ENCODE results near the gene PTPRM. TPM values are rescaled to one million over a fixed set of nuclear protein-coding genes. Genes with fewer than 3 reads are reported as not detected.

Gene PTPRM
- total RNA-seq, 4 donors from 2014 or later, result 21.4 to 41.8 (median 29.6) TPM

- DNase-seq (ENCODE audit: low spot score in 2 of 2), result no peak
- intact Hi-C loops (cut with DNase I; ENCODE audit: low total_unique reads), result no loop called here
- WGBS, 2 donors, result 38 to 43% methylated on average over 3 of the region's 3 CpGs
- H3K4me3 ChIP-seq (ENCODE audit: low read depth, poor library complexity, severe bottlenecking), result no peak overlapping the region
- peak in 1 of 3 donors; percentile 23 for TF ChIP-seq CTCF (IDR thresholded peaks at IDR 0.05)
- no peak for TF ChIP-seq POLR2A (IDR thresholded peaks at IDR 0.05)
Observed at GRCh38 chr18:8177330-8178016, 610.4 kb downstream of the PTPRM start.

- TF ChIP-seq CTCF (IDR thresholded peaks at IDR 0.05), result no peak
- no peak for TF ChIP-seq POLR2A (IDR thresholded peaks at IDR 0.05)
- WGBS, 2 donors, result 83 to 90% methylated on average over 2 of the region's 2 CpGs
- DNase-seq (ENCODE audit: low spot score in 2 of 2), result no peak
- intact Hi-C loops (cut with DNase I; ENCODE audit: low total_unique reads), result no loop called here
- no peak overlapping the region for H3K4me3 ChIP-seq (ENCODE audit: low read depth, poor library complexity, severe bottlenecking)
Observed at GRCh38 chr18:8186413-8186812, 619.3 kb downstream of the PTPRM start.

- 93 to 94% methylated on average over 7 of the region's 7 CpGs for WGBS, 2 donors
- TF ChIP-seq POLR2A (IDR thresholded peaks at IDR 0.05) (no peak), CTCF (IDR thresholded peaks at IDR 0.05) (no peak)
- H3K4me3 ChIP-seq (ENCODE audit: low read depth, poor library complexity, severe bottlenecking), result no peak overlapping the region
- DNase-seq (ENCODE audit: low spot score in 2 of 2), result no peak
- intact Hi-C loops (cut with DNase I; ENCODE audit: low total_unique reads), result no loop called here
Observed at GRCh38 chr18:8188184-8188583, 621.1 kb downstream of the PTPRM start.

GRCh38 chr18:8190980-8191379 is 623.9 kb downstream of the PTPRM start:
- no peak for DNase-seq (ENCODE audit: low spot score in 2 of 2)
- WGBS, 2 donors, result 95 to 97% methylated on average over 3 of the region's 3 CpGs
- H3K4me3 ChIP-seq (ENCODE audit: low read depth, poor library complexity, severe bottlenecking), result no peak overlapping the region
- intact Hi-C loops (cut with DNase I; ENCODE audit: low total_unique reads), result no loop called here
- TF ChIP-seq CTCF (IDR thresholded peaks at IDR 0.05) (no peak), POLR2A (IDR thresholded peaks at IDR 0.05) (no peak)

- intact Hi-C loops (cut with DNase I; ENCODE audit: low total_unique reads), result no loop called here
- 88 to 89% methylated on average over 6 of the region's 6 CpGs for WGBS, 2 donors
- TF ChIP-seq POLR2A (IDR thresholded peaks at IDR 0.05) (no peak), CTCF (IDR thresholded peaks at IDR 0.05) (no peak)
- DNase-seq (ENCODE audit: low spot score in 2 of 2), result no peak
- no peak overlapping the region for H3K4me3 ChIP-seq (ENCODE audit: low read depth, poor library complexity, severe bottlenecking)
Observed at GRCh38 chr18:8194431-8194830, 627.3 kb downstream of the PTPRM start.

GRCh38 chr18:8196238-8196637 is 629.1 kb downstream of the PTPRM start:
- TF ChIP-seq CTCF (IDR thresholded peaks at IDR 0.05), result no peak
- no peak for TF ChIP-seq POLR2A (IDR thresholded peaks at IDR 0.05)
- 83 to 90% methylated on average over 4 of the region's 4 CpGs for WGBS, 2 donors
- intact Hi-C loops (cut with DNase I; ENCODE audit: low total_unique reads), result no loop called here
- H3K4me3 ChIP-seq (ENCODE audit: low read depth, poor library complexity, severe bottlenecking), result no peak overlapping the region
- DNase-seq (ENCODE audit: low spot score in 2 of 2), result no peak

Measured in lower leg skin (tissue), 4 donors.